MM.1S (cell line): ENCODE measurements around the gene SMC4.

Source experiments
- EZH2 ChIP-seq: fragments of 300-600 bp; sonication (generic); optimal IDR thresholded peaks from 2 replicates; pipeline ENCODE3; 2017; ENCODE audit warnings: low read depth, mild to moderate bottlenecking, antibody characterized with exemption, low read length, mixed read lengths
- TF ChIP-seq, protein P1 (sequence below): fragments of 300-600 bp; sonication (generic); IDR thresholded peaks from 2 replicates; pipeline ENCODE4 v1.5.1; 2016; ENCODE audit warnings: antibody characterized with exemption, low read length, mixed read lengths

DNA sequence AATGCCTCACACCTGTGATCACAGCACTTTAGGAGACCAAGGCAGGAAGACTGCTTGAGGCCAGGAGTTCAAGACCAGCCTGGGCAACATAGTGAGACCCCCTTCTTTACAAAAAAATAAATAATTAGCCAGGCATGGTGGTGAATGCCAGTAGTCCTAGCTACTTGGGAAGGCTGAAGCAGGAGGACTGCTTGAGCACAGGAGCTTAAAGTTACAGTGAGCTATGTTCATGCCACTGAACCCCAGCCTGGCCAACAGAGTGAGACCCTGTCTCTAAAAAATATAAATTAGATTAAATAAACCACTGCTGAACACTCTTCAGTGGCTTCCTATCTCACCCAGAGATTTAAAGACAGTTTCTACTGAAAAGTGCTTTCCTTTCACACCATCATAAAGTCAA is 6.7 kb upstream of the SMC4 start:
- TF ChIP-seq, protein P1, sequence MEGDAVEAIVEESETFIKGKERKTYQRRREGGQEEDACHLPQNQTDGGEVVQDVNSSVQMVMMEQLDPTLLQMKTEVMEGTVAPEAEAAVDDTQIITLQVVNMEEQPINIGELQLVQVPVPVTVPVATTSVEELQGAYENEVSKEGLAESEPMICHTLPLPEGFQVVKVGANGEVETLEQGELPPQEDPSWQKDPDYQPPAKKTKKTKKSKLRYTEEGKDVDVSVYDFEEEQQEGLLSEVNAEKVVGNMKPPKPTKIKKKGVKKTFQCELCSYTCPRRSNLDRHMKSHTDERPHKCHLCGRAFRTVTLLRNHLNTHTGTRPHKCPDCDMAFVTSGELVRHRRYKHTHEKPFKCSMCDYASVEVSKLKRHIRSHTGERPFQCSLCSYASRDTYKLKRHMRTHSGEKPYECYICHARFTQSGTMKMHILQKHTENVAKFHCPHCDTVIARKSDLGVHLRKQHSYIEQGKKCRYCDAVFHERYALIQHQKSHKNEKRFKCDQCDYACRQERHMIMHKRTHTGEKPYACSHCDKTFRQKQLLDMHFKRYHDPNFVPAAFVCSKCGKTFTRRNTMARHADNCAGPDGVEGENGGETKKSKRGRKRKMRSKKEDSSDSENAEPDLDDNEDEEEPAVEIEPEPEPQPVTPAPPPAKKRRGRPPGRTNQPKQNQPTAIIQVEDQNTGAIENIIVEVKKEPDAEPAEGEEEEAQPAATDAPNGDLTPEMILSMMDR: no peak
- no peak for TF ChIP-seq EZH2
